Measurements from ENCODE around the gene CAPSL.
"Not testable (repeated sequence)": the region's sequence is repeated elsewhere in the genome, so short reads cannot be mapped to it uniquely, and the experiment has no call there.

Gene CAPSL

GRCh38 chr5:35904443-35905132 is 33.8 kb downstream of the CAPSL start:
- no peak for DNase-seq

- DNase-seq: no peak
Observed at GRCh38 chr5:35903631-35904203, 34.7 kb downstream of the CAPSL start.

- DNase-seq: no peak
Observed at GRCh38 chr5:35902046-35902672, 36.3 kb downstream of the CAPSL start.

GRCh38 chr5:35900972-35901695 is 37.3 kb downstream of the CAPSL start:
- DNase-seq: no peak

GRCh38 chr5:35899800-35900199 is 38.6 kb downstream of the CAPSL start:
- no peak for DNase-seq

- no peak for DNase-seq
Observed at GRCh38 chr5:35898952-35899660, 39.3 kb downstream of the CAPSL start.

GRCh38 chr5:35894131-35894530 is 44.3 kb downstream of the CAPSL start:
- no peak for DNase-seq

GRCh38 chr5:35892799-35893198 is 45.6 kb downstream of the CAPSL start:
- not testable (repeated sequence) for DNase-seq

- no peak for DNase-seq
Observed at GRCh38 chr5:35890021-35891020, 48.1 kb downstream of the CAPSL start.

- no peak for DNase-seq
Observed at GRCh38 chr5:35887321-35888100, 50.9 kb downstream of the CAPSL start.

GRCh38 chr5:35886381-35886780 is 52.0 kb downstream of the CAPSL start:
- DNase-seq: no peak

- DNase-seq: no peak
Observed at GRCh38 chr5:35884773-35885172, 53.6 kb downstream of the CAPSL start.

GRCh38 chr5:35884191-35884769 is 54.1 kb downstream of the CAPSL start:
- peak; percentile 30 for DNase-seq

- DNase-seq: no peak
Observed at GRCh38 chr5:35881758-35882157, 56.7 kb downstream of the CAPSL start.

- DNase-seq: no peak
Observed at GRCh38 chr5:35880156-35880555, 58.3 kb downstream of the CAPSL start.

GRCh38 chr5:35879649-35880048 is 58.8 kb downstream of the CAPSL start:
- no peak for DNase-seq

- no peak for DNase-seq
Observed at GRCh38 chr5:35879096-35879495, 59.3 kb downstream of the CAPSL start.

- DNase-seq: no peak
Observed at GRCh38 chr5:35878079-35878478, 60.3 kb downstream of the CAPSL start.

- no peak for DNase-seq
Observed at GRCh38 chr5:35877655-35878054, 60.8 kb downstream of the CAPSL start.

- DNase-seq: no peak
Observed at GRCh38 chr5:35876922-35877321, 61.5 kb downstream of the CAPSL start.

GRCh38 chr5:35876454-35876853 is 62.0 kb downstream of the CAPSL start:
- no peak for DNase-seq
